GM21717 (cell line): ENCODE results near the gene ADCY9.

Experiments
- ATAC-seq: cut with Tn5 transposase; IDR thresholded peaks from one replicate; pipeline ENCODE4 v1.9.1; 2021; ENCODE audit warnings: mild to moderate bottlenecking, moderate library complexity; ENCODE audit not compliant: unreplicated experiment

Gene ADCY9

GRCh38 chr16:4008116-4008515, 108.1 kb downstream of the ADCY9 start:
- no peak for ATAC-seq

- no peak for ATAC-seq
These were observed 109.7 kb downstream of the ADCY9 start for GRCh38 chr16:4006397-4006999.

- ATAC-seq: no peak
These were observed 110.5 kb downstream of the ADCY9 start for GRCh38 chr16:4005731-4006130.

- ATAC-seq: no peak
These were observed 111.0 kb downstream of the ADCY9 start for GRCh38 chr16:4005281-4005680.

- no peak for ATAC-seq
These were observed 112.0 kb downstream of the ADCY9 start for GRCh38 chr16:4004206-4004605.

- no peak for ATAC-seq
These were observed 112.7 kb downstream of the ADCY9 start for GRCh38 chr16:4003576-4003975.

- no peak for ATAC-seq
These were observed 113.1 kb downstream of the ADCY9 start for GRCh38 chr16:4003166-4003565.

- no peak for ATAC-seq
These were observed 114.1 kb downstream of the ADCY9 start for GRCh38 chr16:4002121-4002520.

GRCh38 chr16:3999479-4000325, 116.5 kb downstream of the ADCY9 start:
- no peak for ATAC-seq

GRCh38 chr16:3998793-3999478, 117.3 kb downstream of the ADCY9 start:
- no peak for ATAC-seq

- ATAC-seq: no peak
These were observed 118.9 kb downstream of the ADCY9 start for GRCh38 chr16:3997231-3997841.

- ATAC-seq: no peak
These were observed 121.2 kb downstream of the ADCY9 start for GRCh38 chr16:3995001-3995400.

GRCh38 chr16:3993052-3993785, 123.0 kb downstream of the ADCY9 start:
- ATAC-seq: no peak

GRCh38 chr16:3992297-3993051, 123.8 kb downstream of the ADCY9 start:
- no peak for ATAC-seq

GRCh38 chr16:3988824-3989223, 127.4 kb downstream of the ADCY9 start:
- no peak for ATAC-seq

GRCh38 chr16:3988011-3988410, 128.2 kb downstream of the ADCY9 start:
- no peak for ATAC-seq

- ATAC-seq: no peak
These were observed 129.0 kb downstream of the ADCY9 start for GRCh38 chr16:3987231-3987630.

GRCh38 chr16:3986235-3986544, 130.1 kb downstream of the ADCY9 start:
- ATAC-seq: no peak

- ATAC-seq: no peak
These were observed 131.9 kb downstream of the ADCY9 start for GRCh38 chr16:3984111-3985060.
